Colonic mucosa (tissue), 4 donors: ENCODE measurements around the gene SUPT16H. TPM values are rescaled to one million over a fixed set of nuclear protein-coding genes. Genes with fewer than 3 reads are reported as not detected.
"Not testable (repeated sequence)": the region's sequence is repeated elsewhere in the genome, so short reads cannot be mapped to it uniquely, and the experiment has no call there.

Source experiments
- DNase-seq: peaks from one replicate; pipeline ENCODE4 v3.0.0-alpha.2; 2020
- H3K27ac ChIP-seq: fragments of 200-600 bp; one replicate; pipeline ENCODE4 v1.8.0; 2021
- H3K27me3 ChIP-seq: fragments of 200-600 bp; one replicate; pipeline ENCODE4 v1.8.0; 2021
- H3K36me3 ChIP-seq: fragments of 200-600 bp; one replicate; pipeline ENCODE4 v1.8.0; 2021
- H3K4me1 ChIP-seq: fragments of 200-600 bp; one replicate; pipeline ENCODE4 v1.8.0; 2021; ENCODE audit warnings: mild to moderate bottlenecking
- H3K4me3 ChIP-seq: fragments of 200-600 bp; one replicate; pipeline ENCODE4 v1.8.0; 2021
- H3K9ac ChIP-seq, 2 donors: one replicate each; pipeline ENCODE4 v1.7.0; 2013; ENCODE audit warnings: control low read depth in 2 of 2, low read depth in 2 of 2, low read length in 2 of 2
- H3K9me3 ChIP-seq: fragments of 200-600 bp; one replicate; pipeline ENCODE4 v1.8.0; 2021
- intact Hi-C: fragments of 100-400 bp; cut with DNase I; formaldehyde crosslinking; loops from one replicate; pipeline ENCODE4 v1.14.1; 2022
- total RNA-seq, 2 donors: library from RNA; stranded (reverse); fragmentation: NEBNext Ultra II Directional in 1 of 2; extraction: Animal tissue kit (Norgen Biotek cat#: 25700) in 1 of 2; gene quantifications; one replicate each; pipeline ENCODE4 v1.2.1, GENCODE V29; 2021
- TF ChIP-seq, protein P1 (sequence below): fragments of 200-600 bp; IDR thresholded peaks from one replicate; pipeline ENCODE4 v1.8.0; 2022; ENCODE audit warnings: antibody characterized with exemption, mild to moderate bottlenecking
- donor health status: healthy.
- donor health status: DM: no; HTN: no; CAD: no.
- donor health status: DM: no; HTN: no; CAD: no.

SUPT16H gene
- total RNA-seq, 2 donors from 2014 or later, result 43.9 to 71.8 TPM

GRCh38 chr14:21382886-21383847 lies 652 bp downstream of the SUPT16H start:
- TF ChIP-seq, protein P1, sequence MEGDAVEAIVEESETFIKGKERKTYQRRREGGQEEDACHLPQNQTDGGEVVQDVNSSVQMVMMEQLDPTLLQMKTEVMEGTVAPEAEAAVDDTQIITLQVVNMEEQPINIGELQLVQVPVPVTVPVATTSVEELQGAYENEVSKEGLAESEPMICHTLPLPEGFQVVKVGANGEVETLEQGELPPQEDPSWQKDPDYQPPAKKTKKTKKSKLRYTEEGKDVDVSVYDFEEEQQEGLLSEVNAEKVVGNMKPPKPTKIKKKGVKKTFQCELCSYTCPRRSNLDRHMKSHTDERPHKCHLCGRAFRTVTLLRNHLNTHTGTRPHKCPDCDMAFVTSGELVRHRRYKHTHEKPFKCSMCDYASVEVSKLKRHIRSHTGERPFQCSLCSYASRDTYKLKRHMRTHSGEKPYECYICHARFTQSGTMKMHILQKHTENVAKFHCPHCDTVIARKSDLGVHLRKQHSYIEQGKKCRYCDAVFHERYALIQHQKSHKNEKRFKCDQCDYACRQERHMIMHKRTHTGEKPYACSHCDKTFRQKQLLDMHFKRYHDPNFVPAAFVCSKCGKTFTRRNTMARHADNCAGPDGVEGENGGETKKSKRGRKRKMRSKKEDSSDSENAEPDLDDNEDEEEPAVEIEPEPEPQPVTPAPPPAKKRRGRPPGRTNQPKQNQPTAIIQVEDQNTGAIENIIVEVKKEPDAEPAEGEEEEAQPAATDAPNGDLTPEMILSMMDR, result no peak
- Histone ChIP-seq H3K9ac (peak overlapping the region; percentile 80 to 90), H3K27ac (peak overlapping the region; percentile 73), H3K4me3 (peak overlapping the region; percentile 59), H3K36me3 (no peaks in the 10 kb centered on the region), H3K4me1 (no peaks in the 10 kb centered on the region), H3K27me3 (no peaks in the 10 kb centered on the region), H3K9me3 (no peaks in the 10 kb centered on the region)
- peak; percentile 49 for DNase-seq
- intact Hi-C loops, result loop anchor here (10.0 kb wide), 1 partner anchor 158 kb away; no protein-coding TSS in a partner anchor

GRCh38 chr14:21382095-21382494 lies 1.7 kb downstream of the SUPT16H start:
- Histone ChIP-seq H3K9me3 (no peaks in the 10 kb centered on the region), H3K27me3 (no peaks in the 10 kb centered on the region), H3K4me1 (no peaks in the 10 kb centered on the region), H3K27ac (no peak overlapping the region), H3K9ac (no peak overlapping the region), H3K36me3 (no peaks in the 10 kb centered on the region), H3K4me3 (no peak overlapping the region)
- no peak for DNase-seq
- TF ChIP-seq, protein P1, result no peak
- intact Hi-C loops, result loop anchor here (10.0 kb wide), 1 partner anchor 157 kb away; no protein-coding TSS in a partner anchor

DNA sequence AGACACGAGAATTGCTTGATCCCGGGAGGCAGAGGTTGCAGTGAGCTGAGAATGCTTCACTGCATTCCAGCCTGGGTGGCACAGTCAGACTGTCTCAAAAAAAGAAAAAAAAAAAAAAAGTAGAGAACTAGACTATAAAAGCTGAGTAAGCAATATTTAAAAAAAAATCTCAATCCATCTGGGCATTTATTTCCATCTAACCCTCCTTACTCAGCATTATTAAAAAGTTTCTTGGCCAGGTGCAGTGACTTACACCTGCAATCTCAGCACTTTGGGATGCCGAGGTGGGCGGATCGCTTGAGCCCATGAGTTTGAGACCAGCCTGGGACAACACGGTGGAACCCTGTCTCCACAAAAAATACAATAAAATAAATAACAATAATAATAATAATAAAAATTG lies 4.5 kb downstream of the SUPT16H start:
- TF ChIP-seq, protein P1, result no peak
- H3K36me3 ChIP-seq, result no peaks in the 10 kb centered on the region
- no peaks in the 10 kb centered on the region for H3K9me3 ChIP-seq
- H3K9ac ChIP-seq, result no peak overlapping the region
- H3K4me3 ChIP-seq, result no peak overlapping the region
- H3K27ac ChIP-seq, result no peak overlapping the region
- H3K4me1 ChIP-seq, result no peaks in the 10 kb centered on the region
- intact Hi-C loops, result no loop called here
- H3K27me3 ChIP-seq, result no peaks in the 10 kb centered on the region
- no peak for DNase-seq

DNA sequence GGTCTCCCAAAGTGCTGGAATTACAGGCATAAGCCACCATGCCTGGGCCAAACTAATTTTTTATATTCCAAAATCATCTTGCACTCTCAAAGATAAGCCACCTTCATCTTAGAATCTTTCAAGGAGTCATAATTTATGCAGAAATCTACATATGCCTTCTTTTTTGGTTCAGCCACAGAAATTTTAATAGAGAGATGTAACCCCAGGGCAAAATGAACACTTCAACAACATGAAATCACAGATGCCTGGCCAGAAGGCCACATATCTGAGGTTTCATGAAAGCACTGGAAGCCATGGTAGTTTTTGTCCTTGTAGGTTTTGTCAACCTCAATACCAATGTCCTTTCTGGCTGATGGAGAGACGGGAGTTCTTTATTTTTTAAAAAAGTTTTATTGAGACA lies 9.8 kb downstream of the SUPT16H start:
- Histone ChIP-seq H3K36me3 (no peaks in the 10 kb centered on the region), H3K4me3 (no peak overlapping the region), H3K4me1 (no peaks in the 10 kb centered on the region), H3K9ac (no peak overlapping the region), H3K27me3 (no peaks in the 10 kb centered on the region), H3K27ac (no peak overlapping the region), H3K9me3 (no peaks in the 10 kb centered on the region)
- intact Hi-C loops, result loop anchor here (5.0 kb wide), 1 partner anchor 38 kb away; no protein-coding TSS in a partner anchor
- TF ChIP-seq, protein P1, result no peak
- no peak for DNase-seq

GRCh38 chr14:21372814-21373213 lies 11.0 kb downstream of the SUPT16H start:
- H3K4me1 ChIP-seq, H3K27me3 ChIP-seq, H3K4me3 ChIP-seq, H3K9me3 ChIP-seq, H3K9ac ChIP-seq, H3K27ac ChIP-seq, H3K36me3 ChIP-seq, DNase-seq: not testable (repeated sequence)
- intact Hi-C loops, result loop anchor here (5.0 kb wide), 1 partner anchor 39 kb away; no protein-coding TSS in a partner anchor
